ENCODE data around the gene CPSF7.

CPSF7 gene

GRCh38 chr11:61411589-61411988 is 18.2 kb downstream of the CPSF7 start:
- no peak for TF ChIP-seq CEBPB (IDR thresholded peaks at IDR 0.05)

GRCh38 chr11:61406991-61407728 is 22.6 kb downstream of the CPSF7 start:
- no peak for TF ChIP-seq ZBTB7A (IDR thresholded peaks at IDR 0.05; ENCODE audit: low read depth)
- no peak for TF ChIP-seq NFIC (IDR thresholded peaks at IDR 0.05)
- no peak for TF ChIP-seq EP300 (IDR thresholded peaks at IDR 0.05; ENCODE audit: borderline replicate concordance)

- TF ChIP-seq MAX (IDR thresholded peaks at IDR 0.05) (no peak), TCF12 (IDR thresholded peaks at IDR 0.05; ENCODE audit: low read depth) (no peak), CEBPB (IDR thresholded peaks at IDR 0.05) (no peak), TAF1 (IDR thresholded peaks at IDR 0.05; ENCODE audit: low read depth) (no peak), USF1 (IDR thresholded peaks at IDR 0.05) (no peak)
These were observed 23.7 kb downstream of the CPSF7 start for GRCh38 chr11:61406067-61406466.

- TF ChIP-seq EGR1 (IDR thresholded peaks at IDR 0.05), result no peak
- TF ChIP-seq TCF12 (IDR thresholded peaks at IDR 0.05; ENCODE audit: low read depth), result no peak
- TF ChIP-seq NFIC (IDR thresholded peaks at IDR 0.05), result no peak
- TF ChIP-seq MAX (IDR thresholded peaks at IDR 0.05), result no peak
- no peak for TF ChIP-seq ZBTB7A (IDR thresholded peaks at IDR 0.05; ENCODE audit: low read depth)
- no peak for TF ChIP-seq TAF1 (IDR thresholded peaks at IDR 0.05; ENCODE audit: low read depth)
- TF ChIP-seq EP300 (IDR thresholded peaks at IDR 0.05; ENCODE audit: borderline replicate concordance), result no peak
- TF ChIP-seq RAD21 (IDR thresholded peaks at IDR 0.05; ENCODE audit: low read depth), result no peak
- TF ChIP-seq USF1 (IDR thresholded peaks at IDR 0.05), result no peak
- TF ChIP-seq YY1 (IDR thresholded peaks at IDR 0.05; ENCODE audit: low read depth), result no peak
- no peak for TF ChIP-seq REST (IDR thresholded peaks at IDR 0.05; ENCODE audit: low read depth)
These were observed 25.1 kb downstream of the CPSF7 start for GRCh38 chr11:61404641-61405040.

GRCh38 chr11:61404103-61404502 is 25.7 kb downstream of the CPSF7 start:
- no peak for TF ChIP-seq TAF1 (IDR thresholded peaks at IDR 0.05; ENCODE audit: low read depth)
- TF ChIP-seq FOXM1 (IDR thresholded peaks at IDR 0.05; ENCODE audit: borderline replicate concordance, low read depth), result no peak
- TF ChIP-seq TEAD4 (IDR thresholded peaks at IDR 0.05), result no peak
- TF ChIP-seq MAX (IDR thresholded peaks at IDR 0.05), result no peak
- TF ChIP-seq NFIC (IDR thresholded peaks at IDR 0.05), result no peak
- no peak for TF ChIP-seq YY1 (IDR thresholded peaks at IDR 0.05; ENCODE audit: low read depth)
- TF ChIP-seq RAD21 (IDR thresholded peaks at IDR 0.05; ENCODE audit: low read depth), result no peak
- no peak for TF ChIP-seq USF1 (IDR thresholded peaks at IDR 0.05)
- no peak for TF ChIP-seq TCF12 (IDR thresholded peaks at IDR 0.05; ENCODE audit: low read depth)
- TF ChIP-seq REST (IDR thresholded peaks at IDR 0.05; ENCODE audit: low read depth), result no peak
- TF ChIP-seq CREB1 (IDR thresholded peaks at IDR 0.05; ENCODE audit: low read depth), result no peak
- TF ChIP-seq EP300 (IDR thresholded peaks at IDR 0.05; ENCODE audit: borderline replicate concordance), result no peak

- no peak for TF ChIP-seq ZBTB7A (IDR thresholded peaks at IDR 0.05; ENCODE audit: low read depth)
- no peak for TF ChIP-seq USF1 (IDR thresholded peaks at IDR 0.05)
- no peak for TF ChIP-seq MAX (IDR thresholded peaks at IDR 0.05)
These were observed 26.1 kb downstream of the CPSF7 start for GRCh38 chr11:61403658-61404057.
